Measurements from ENCODE around the gene RFX2. TPM values are rescaled to one million over a fixed set of nuclear protein-coding genes. Genes with fewer than 3 reads are reported as not detected.

The RFX2 gene
- polyA plus RNA-seq, 6 donors from 2014 or later = 0.89 to 5.9 (median 1.2) TPM

DNA sequence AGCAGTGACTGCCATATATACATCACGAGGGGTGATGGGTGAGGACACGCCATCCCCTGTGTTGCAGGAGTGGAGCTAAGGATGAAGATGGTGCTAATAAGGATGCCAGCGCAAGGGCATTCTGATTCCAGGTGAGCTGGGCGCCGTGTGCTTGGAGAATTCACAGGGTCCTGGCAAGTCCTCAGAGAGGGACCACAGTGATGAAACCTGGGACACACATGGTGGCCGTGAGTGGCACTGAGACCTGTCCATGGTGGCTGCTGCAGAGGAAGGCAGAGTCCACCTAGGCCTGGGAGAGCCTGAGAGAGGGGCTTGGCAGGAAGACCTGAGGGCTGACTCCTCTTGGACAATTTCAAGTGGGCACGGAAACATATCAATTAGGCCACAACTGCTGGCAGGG lies 65.2 kb downstream of the RFX2 start:
- H3K4me1 Mint-ChIP-seq = peaks cover 4 to 7% (median 5%) of the 10 kb centered on the region in 3 donors
- H3K4me3 Mint-ChIP-seq = no peak overlapping the region
- peak overlapping the region in 1 of 6 donors; percentile 21 for H3K27ac Mint-ChIP-seq
- H3K9me3 Mint-ChIP-seq = peaks cover 0 to 2% (median 0%) of the 10 kb centered on the region in 7 donors
- DNase-seq = no peak
- no peak for ATAC-seq (ENCODE audit: low read depth in 2 of 2)
- H3K27me3 Mint-ChIP-seq = peaks cover 0 to 5% (median under 1%) of the 10 kb centered on the region in 3 donors
- no peaks in the 10 kb centered on the region for H3K36me3 Mint-ChIP-seq

GRCh38 chr19:6044056-6044805 lies 66.1 kb downstream of the RFX2 start:
- Mint-ChIP-seq H3K36me3 (no peaks in the 10 kb centered on the region), H3K27ac (no peak overlapping the region), H3K4me1 (peaks cover 4 to 7% (median 6%) of the 10 kb centered on the region in 3 donors), H3K9me3 (no peaks in the 10 kb centered on the region), H3K4me3 (no peak overlapping the region), H3K27me3 (peaks cover 0 to 5% (median 0%) of the 10 kb centered on the region in 3 donors)
- ATAC-seq (ENCODE audit: low read depth in 2 of 2) (no peak), DNase-seq (no peak)

- ATAC-seq (ENCODE audit: low read depth in 2 of 2) (no peak), DNase-seq (no peak)
- Mint-ChIP-seq H3K9me3 (no peaks in the 10 kb centered on the region), H3K36me3 (no peaks in the 10 kb centered on the region), H3K4me1 (peaks cover 0 to 4% (median 0%) of the 10 kb centered on the region in 3 donors), H3K4me3 (no peak overlapping the region), H3K27me3 (no peaks in the 10 kb centered on the region), H3K27ac (no peak overlapping the region)
Observed at GRCh38 chr19:6042776-6043726, 67.2 kb downstream of the RFX2 start.

DNA sequence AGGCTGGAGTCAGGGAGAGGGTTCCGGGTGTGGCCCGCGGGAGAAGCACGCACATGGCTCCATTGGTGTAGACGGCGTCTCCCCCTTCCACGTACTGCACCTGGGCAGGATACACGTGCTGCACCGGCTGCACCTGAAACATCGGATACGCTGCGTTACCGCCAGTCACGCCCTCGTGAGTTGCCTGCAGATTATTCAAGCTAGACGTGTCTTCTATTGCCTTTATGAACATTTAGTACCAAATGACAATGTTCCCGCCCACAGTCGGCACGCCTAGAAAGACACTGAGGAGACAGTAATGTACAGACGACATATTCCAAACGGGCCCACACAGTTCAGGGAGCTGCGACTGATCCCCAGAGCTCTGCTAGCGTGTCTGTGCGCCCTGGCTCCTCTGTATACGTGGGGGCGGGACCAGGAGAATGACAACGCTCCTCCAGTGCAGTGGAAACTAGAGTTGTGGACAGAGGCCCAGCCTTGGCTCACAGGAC lies 68.3 kb downstream of the RFX2 start:
- DNase-seq (no peak), ATAC-seq (ENCODE audit: low read depth in 2 of 2) (peak in 1 of 2 donors; percentile 38)
- peaks cover 0 to 4% (median 0%) of the 10 kb centered on the region in 3 donors for H3K4me1 Mint-ChIP-seq
- no peaks in the 10 kb centered on the region for H3K27me3 Mint-ChIP-seq
- no peaks in the 10 kb centered on the region for H3K9me3 Mint-ChIP-seq
- H3K4me3 Mint-ChIP-seq = no peak overlapping the region
- no peaks in the 10 kb centered on the region for H3K36me3 Mint-ChIP-seq
- no peak overlapping the region for H3K27ac Mint-ChIP-seq

DNA sequence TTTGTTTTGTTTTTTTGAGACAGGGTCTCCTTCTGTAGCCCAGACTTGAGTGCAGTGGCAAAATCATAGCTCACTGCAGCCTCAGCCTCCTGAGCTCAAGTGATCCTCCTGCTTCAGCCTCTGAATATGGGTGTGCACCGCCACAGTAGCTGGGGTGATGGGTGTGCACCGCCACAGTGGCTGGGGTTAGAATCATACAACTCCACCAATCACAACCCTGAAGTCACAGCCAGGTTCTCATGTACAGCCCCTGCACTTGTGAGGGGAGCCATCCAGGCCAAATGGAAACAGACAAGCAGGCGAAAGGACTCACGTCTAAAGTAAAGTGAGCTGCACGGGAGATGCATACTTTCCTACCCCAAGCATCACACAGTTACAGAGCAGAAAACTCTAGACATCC lies 69.2 kb downstream of the RFX2 start:
- Mint-ChIP-seq H3K4me1 (peaks cover 0 to 4% (median 0%) of the 10 kb centered on the region in 3 donors), H3K36me3 (no peaks in the 10 kb centered on the region)

GRCh38 chr19:6039566-6040225 lies 70.6 kb downstream of the RFX2 start:
- DNase-seq = no peak
- H3K4me3 Mint-ChIP-seq = no peak overlapping the region
- ATAC-seq (ENCODE audit: low read depth in 2 of 2) = peak in 1 of 2 donors; percentile 28
- H3K36me3 Mint-ChIP-seq = no peaks in the 10 kb centered on the region
- H3K9me3 Mint-ChIP-seq = no peaks in the 10 kb centered on the region
- peaks cover 0 to 4% (median 0%) of the 10 kb centered on the region in 3 donors for H3K4me1 Mint-ChIP-seq
- no peaks in the 10 kb centered on the region for H3K27me3 Mint-ChIP-seq
- H3K27ac Mint-ChIP-seq = no peak overlapping the region

More for the DNA sequence above, 69.2 kb downstream of the RFX2 start:
- no peak for ATAC-seq (ENCODE audit: low read depth in 2 of 2)
- H3K4me3 Mint-ChIP-seq = no peak overlapping the region
- no peaks in the 10 kb centered on the region for H3K27me3 Mint-ChIP-seq
- H3K9me3 Mint-ChIP-seq = no peaks in the 10 kb centered on the region
- no peak for DNase-seq
- H3K27ac Mint-ChIP-seq = no peak overlapping the region

DNA sequence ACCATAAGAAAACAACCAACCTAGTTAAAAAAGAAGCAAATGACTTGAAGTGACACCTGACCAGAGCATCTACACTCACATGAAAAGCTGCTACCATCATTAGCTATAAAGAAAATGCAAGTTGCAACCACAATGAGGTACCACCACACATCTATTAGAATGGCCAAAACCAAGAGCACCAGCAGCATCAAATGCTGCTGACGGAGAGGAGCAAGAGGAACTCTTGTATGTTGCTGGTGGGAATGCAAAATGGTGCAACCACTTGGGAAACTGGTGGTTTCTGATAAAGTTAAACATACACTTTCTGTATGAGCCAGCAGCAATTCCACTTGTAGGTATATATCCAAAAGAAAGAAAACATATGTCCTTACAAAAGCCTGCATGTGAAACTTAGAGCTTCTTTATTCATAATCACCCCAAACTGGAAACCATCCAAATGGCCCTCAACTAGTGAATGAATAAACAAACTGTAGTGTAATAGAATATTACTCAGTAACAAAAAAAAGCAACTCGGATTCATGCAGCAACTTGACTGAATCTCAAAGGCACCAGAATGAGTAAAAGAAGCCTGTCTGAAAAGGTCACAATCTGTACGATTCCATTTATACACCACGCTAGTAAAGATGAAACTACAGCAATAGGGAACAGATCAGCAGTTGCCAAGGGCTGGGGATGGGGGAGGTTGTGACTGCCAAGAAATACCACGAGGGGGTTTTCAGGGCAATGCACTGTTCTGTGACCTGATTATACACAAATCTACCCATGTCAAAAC lies 71.5 kb downstream of the RFX2 start:
- Mint-ChIP-seq H3K27me3 (no peaks in the 10 kb centered on the region), H3K36me3 (no peaks in the 10 kb centered on the region), H3K27ac (no peak overlapping the region), H3K4me1 (peaks cover 0 to 4% (median 0%) of the 10 kb centered on the region in 3 donors), H3K9me3 (no peaks in the 10 kb centered on the region), H3K4me3 (peak overlapping the region in 1 of 8 donors; percentile 22)
- no peak for DNase-seq
- ATAC-seq (ENCODE audit: low read depth in 2 of 2) = peak; percentile 49 to 74

GRCh38 chr19:6035026-6035425 lies 75.3 kb downstream of the RFX2 start:
- DNase-seq = no peak
- Mint-ChIP-seq H3K4me3 (no peak overlapping the region), H3K9me3 (no peaks in the 10 kb centered on the region), H3K36me3 (no peaks in the 10 kb centered on the region), H3K27me3 (no peaks in the 10 kb centered on the region), H3K4me1 (peaks cover 0 to 4% (median 0%) of the 10 kb centered on the region in 3 donors), H3K27ac (no peak overlapping the region)
- no peak for ATAC-seq (ENCODE audit: low read depth in 2 of 2)

DNA sequence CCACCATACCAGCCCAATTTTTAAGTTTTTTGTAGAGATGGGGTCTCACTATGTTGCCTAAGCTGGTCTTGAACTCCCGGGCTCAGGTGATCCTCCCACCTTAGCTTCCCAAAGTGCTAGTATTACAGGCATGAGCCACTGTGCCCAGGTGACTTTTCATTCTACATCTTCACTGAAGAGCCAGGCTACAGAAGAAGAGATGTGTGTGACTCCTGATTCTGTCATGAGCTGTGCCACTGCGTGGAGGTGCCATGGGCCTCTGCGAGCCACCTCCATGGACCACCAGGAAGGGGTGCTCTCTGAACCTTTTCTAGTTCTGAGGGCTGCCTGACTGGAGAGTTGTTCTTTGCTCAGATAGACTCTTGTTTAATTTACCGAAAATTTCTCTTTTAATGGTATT lies 75.8 kb downstream of the RFX2 start:
- Mint-ChIP-seq H3K36me3 (no peaks in the 10 kb centered on the region), H3K9me3 (no peaks in the 10 kb centered on the region), H3K4me3 (no peak overlapping the region), H3K27me3 (no peaks in the 10 kb centered on the region), H3K27ac (no peak overlapping the region), H3K4me1 (peaks cover 0 to 4% (median 0%) of the 10 kb centered on the region in 3 donors)
- ATAC-seq (ENCODE audit: low read depth in 2 of 2) (no peak), DNase-seq (no peak)

GRCh38 chr19:6033744-6034264 lies 76.5 kb downstream of the RFX2 start:
- peak overlapping the region in 1 of 6 donors; percentile 11 for H3K27ac Mint-ChIP-seq

GRCh38 chr19:6032827-6033226 lies 77.5 kb downstream of the RFX2 start:
- Mint-ChIP-seq H3K27ac (peak overlapping the region in 1 of 6 donors; percentile 46), H3K4me3 (no peak overlapping the region), H3K36me3 (no peaks in the 10 kb centered on the region), H3K27me3 (no peaks in the 10 kb centered on the region), H3K4me1 (no peaks in the 10 kb centered on the region), H3K9me3 (no peaks in the 10 kb centered on the region)
- DNase-seq (no peak), ATAC-seq (ENCODE audit: low read depth in 2 of 2) (no peak)

More at GRCh38 chr19:6033744-6034264, 76.5 kb downstream of the RFX2 start:
- no peak for DNase-seq
- H3K27me3 Mint-ChIP-seq = no peaks in the 10 kb centered on the region
- H3K4me1 Mint-ChIP-seq = no peaks in the 10 kb centered on the region
- no peaks in the 10 kb centered on the region for H3K36me3 Mint-ChIP-seq
- no peak overlapping the region for H3K4me3 Mint-ChIP-seq
- H3K9me3 Mint-ChIP-seq = no peaks in the 10 kb centered on the region
- no peak for ATAC-seq (ENCODE audit: low read depth in 2 of 2)

DNA sequence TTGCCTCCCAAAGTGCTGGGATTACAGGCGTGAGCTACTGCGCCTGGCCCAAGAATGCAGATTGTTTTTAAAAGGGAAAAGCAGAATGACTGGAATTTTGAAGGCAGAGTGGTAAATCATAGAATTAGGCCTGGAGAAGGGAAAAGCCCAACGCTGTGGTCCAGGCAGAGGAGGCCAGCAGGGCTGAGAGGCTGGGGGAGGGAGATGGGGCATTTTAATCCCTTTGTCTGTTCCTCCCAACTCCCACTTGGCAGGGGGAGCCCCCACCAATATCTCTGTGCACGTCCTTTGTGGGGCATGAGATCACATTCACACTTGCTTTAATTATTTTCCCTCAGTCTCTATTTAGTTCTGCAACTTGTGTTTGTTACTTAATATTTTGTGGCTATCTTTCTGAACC lies 77.9 kb downstream of the RFX2 start:
- no peaks in the 10 kb centered on the region for H3K4me1 Mint-ChIP-seq
- no peak for DNase-seq
- no peak overlapping the region for H3K4me3 Mint-ChIP-seq
- no peaks in the 10 kb centered on the region for H3K36me3 Mint-ChIP-seq
- ATAC-seq (ENCODE audit: low read depth in 2 of 2) = no peak
- no peaks in the 10 kb centered on the region for H3K9me3 Mint-ChIP-seq
- no peak overlapping the region for H3K27ac Mint-ChIP-seq
- no peaks in the 10 kb centered on the region for H3K27me3 Mint-ChIP-seq

Measured in naive B cell (primary cell).